ENCODE data around the gene ADAMTSL5. TPM values are rescaled to one million over a fixed set of nuclear protein-coding genes. Genes with fewer than 3 reads are reported as not detected.
"Not testable (repeated sequence)": the region's sequence is repeated elsewhere in the genome, so short reads cannot be mapped to it uniquely, and the experiment has no call there.

Gene ADAMTSL5
- total and polyA plus RNA-seq, 8 donors: 1.1 to 29.5 (median 1.8) TPM; not detected in 2

DNA sequence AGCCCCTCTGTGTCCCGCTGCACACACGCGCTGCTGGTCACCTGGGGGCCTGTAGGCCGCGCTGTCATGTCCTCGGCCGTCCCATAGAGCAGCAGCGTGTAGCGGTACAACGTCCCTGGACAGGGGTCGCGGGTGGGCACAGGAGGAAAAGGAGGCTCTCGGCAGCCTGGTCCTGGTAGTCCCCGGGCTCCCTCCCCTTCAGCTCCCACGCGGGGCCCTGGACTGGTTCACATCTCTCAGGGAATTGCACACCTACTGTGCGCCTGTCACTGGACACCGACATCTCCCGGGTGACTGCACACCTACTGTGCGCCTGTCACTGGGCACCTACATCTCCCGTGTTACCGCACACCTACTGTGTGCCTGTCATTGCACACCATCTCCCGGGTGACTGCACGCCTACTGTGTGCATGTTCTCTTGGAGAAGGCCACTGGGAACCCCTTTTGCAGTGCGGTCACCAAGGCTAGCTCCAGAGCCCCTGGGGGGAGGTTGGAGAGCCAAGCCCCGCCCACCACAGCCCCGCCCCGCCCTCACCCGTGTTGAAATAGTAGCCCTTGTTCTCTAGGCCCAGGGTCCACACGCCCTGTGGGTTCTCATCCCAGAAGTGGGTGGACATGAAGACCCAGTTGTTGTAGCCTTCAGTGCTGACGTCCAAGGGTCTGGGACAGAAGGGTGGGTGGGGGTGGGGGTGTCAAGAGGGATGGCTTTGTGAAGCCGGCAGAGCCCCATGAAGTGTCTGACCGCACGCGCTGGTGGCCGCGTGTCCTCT lies 30.3 kb downstream of the ADAMTSL5 start:
- H3K9me3 ChIP-seq: no peaks in the 10 kb centered on the region
- H3K27me3 ChIP-seq: no peaks in the 10 kb centered on the region
- TF ChIP-seq POLR2A (IDR thresholded peaks at IDR 0.05) (no peak), EP300 (IDR thresholded peaks at IDR 0.05) (no peak), POLR2AphosphoS5 (IDR thresholded peaks at IDR 0.05) (no peak)
- TF ChIP-seq, protein P1, sequence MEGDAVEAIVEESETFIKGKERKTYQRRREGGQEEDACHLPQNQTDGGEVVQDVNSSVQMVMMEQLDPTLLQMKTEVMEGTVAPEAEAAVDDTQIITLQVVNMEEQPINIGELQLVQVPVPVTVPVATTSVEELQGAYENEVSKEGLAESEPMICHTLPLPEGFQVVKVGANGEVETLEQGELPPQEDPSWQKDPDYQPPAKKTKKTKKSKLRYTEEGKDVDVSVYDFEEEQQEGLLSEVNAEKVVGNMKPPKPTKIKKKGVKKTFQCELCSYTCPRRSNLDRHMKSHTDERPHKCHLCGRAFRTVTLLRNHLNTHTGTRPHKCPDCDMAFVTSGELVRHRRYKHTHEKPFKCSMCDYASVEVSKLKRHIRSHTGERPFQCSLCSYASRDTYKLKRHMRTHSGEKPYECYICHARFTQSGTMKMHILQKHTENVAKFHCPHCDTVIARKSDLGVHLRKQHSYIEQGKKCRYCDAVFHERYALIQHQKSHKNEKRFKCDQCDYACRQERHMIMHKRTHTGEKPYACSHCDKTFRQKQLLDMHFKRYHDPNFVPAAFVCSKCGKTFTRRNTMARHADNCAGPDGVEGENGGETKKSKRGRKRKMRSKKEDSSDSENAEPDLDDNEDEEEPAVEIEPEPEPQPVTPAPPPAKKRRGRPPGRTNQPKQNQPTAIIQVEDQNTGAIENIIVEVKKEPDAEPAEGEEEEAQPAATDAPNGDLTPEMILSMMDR (IDR thresholded peaks at IDR 0.05): no peak
- DNase-seq: peak in 1 of 2 donors; percentile 15
- intact Hi-C loops (cut with DNase I; ENCODE audit: low total_unique reads): no loop called here
- WGBS, 5 donors: 83 to 87% (median 85%) methylated on average over 27 to 37 of the region's 37 CpGs
- H3K4me1 ChIP-seq: peaks cover 18 to 20% (median 20%) of the 10 kb centered on the region in 4 donors
- H3K27ac ChIP-seq: no peak overlapping the region
- no peak overlapping the region for H3K4me3 ChIP-seq
- no peaks in the 10 kb centered on the region for H3K36me3 ChIP-seq

DNA sequence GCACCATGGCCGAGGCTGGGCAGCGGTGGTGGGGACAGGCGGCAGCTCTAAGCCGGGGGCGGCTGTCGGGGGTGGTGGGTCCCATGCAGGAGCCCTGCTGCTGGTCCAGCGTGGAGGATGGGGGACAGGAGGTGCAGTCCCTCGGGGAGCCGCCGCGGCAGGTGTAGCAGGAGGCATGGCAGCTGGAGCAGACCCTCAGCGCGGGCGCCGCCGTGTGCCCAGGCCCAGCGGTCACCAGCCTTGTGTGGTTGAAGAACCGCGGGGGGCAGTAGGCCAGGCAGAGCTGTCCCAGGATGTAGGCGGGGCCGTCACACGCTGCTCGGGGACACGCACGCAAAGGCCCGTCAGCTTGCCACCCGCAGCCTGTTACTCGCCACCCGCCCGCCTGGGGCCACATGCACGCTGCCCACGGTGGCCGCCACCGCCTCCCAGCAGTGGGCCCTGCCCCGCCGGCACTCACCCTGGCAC lies 30.9 kb downstream of the ADAMTSL5 start:
- TF ChIP-seq POLR2AphosphoS5 (IDR thresholded peaks at IDR 0.05) (no peak), EP300 (IDR thresholded peaks at IDR 0.05) (no peak), POLR2A (IDR thresholded peaks at IDR 0.05) (no peak)
- TF ChIP-seq, protein P1 (IDR thresholded peaks at IDR 0.05): no peak
- no peaks in the 10 kb centered on the region for H3K9me3 ChIP-seq
- intact Hi-C loops (cut with DNase I; ENCODE audit: low total_unique reads): no loop called here
- H3K36me3 ChIP-seq: peaks cover 0 to 6% (median 2%) of the 10 kb centered on the region in 4 donors
- no peaks in the 10 kb centered on the region for H3K27me3 ChIP-seq
- H3K4me3 ChIP-seq: no peak overlapping the region
- H3K4me1 ChIP-seq: peaks cover 18 to 26% (median 23%) of the 10 kb centered on the region in 4 donors
- no peak overlapping the region for H3K27ac ChIP-seq
- 88 to 94% (median 90%) methylated on average over 16 to 36 of the region's 36 CpGs for WGBS, 5 donors
- peak in 1 of 2 donors; percentile 9 for DNase-seq

DNA sequence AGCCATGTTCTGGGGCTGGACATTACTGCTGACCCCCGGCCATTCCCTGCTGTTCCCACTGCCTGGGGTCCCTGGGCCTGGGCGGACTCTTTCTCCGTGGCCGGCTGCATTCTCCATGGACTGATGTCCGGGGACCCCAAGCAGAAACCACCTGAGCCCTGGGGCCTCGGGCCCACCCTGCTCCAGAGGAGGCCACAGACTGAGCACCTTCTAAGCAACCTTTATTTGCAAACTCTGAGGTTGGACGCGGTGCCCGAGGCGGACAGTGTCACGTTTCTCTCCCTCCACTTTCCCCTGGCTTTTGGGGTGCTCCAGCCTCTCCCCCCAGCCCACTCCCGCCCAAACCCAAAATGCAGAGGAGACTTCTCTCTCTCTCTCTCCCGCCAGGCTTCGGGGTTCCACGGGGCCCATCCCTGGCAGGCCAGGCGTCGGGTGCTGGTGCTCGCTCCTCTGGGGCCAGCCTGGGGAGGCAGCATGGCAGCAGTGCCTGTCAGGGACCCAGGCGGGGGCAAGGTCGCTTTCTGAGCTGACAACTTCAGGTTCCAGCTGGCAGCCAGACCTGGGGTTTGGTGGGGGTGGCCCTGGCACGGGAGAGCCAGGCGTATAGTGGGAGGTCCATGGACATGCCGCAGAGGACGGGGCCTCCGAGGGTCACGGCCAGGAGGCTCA lies 31.5 kb downstream of the ADAMTSL5 start:
- H3K4me1 ChIP-seq: peaks cover 18 to 29% (median 24%) of the 10 kb centered on the region in 4 donors
- H3K9me3 ChIP-seq: no peaks in the 10 kb centered on the region
- H3K4me3 ChIP-seq: no peak overlapping the region
- no peak for DNase-seq
- intact Hi-C loops (cut with DNase I; ENCODE audit: low total_unique reads): no loop called here
- TF ChIP-seq, protein P1 (IDR thresholded peaks at IDR 0.05): no peak
- TF ChIP-seq EP300 (IDR thresholded peaks at IDR 0.05) (no peak), POLR2A (IDR thresholded peaks at IDR 0.05) (no peak), POLR2AphosphoS5 (IDR thresholded peaks at IDR 0.05) (no peak)
- peaks cover 0 to 10% (median 5%) of the 10 kb centered on the region in 4 donors for H3K36me3 ChIP-seq
- WGBS, 5 donors: 77 to 92% (median 80%) methylated on average over 17 to 26 of the region's 26 CpGs
- H3K27me3 ChIP-seq: peaks cover 0 to 3% (median 0%) of the 10 kb centered on the region in 3 donors
- no peak overlapping the region for H3K27ac ChIP-seq

DNA sequence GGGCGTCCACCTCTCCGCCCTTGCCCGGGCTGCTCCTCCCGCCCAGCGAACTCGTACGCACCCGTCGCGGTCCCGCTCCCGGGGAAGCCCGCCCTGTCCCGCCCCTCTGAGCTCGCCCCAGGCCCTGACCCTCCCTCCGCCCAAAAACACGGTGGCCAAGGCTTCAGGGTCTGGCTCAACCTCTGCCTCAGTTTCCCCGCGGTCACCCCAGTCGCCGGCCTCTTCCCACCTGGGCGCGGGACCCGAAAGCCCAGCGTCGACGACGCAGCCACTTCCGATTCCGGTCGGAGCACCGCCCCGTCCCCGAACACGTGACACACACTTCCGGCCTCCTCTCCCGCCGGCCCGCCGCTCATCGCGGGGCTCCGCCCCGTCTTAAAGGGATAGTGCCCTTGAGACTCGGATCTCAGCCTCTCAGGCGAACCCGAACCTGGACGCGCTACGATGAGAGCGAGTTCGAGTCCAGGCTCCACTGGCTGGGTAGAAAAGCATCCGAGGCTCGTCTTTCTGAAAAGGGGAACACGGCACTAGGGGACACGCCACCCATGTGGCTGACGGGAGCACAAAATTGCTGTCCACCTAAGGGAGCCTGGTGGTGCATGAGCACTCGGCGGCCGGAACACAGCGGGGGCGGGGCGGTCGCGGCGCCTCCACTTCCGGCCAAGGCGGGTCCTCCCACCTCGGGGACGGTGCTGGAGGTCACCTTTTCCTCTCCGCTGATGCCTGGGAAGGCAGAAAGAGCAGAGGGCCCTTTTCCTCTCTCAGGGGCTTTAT lies 33.7 kb downstream of the ADAMTSL5 start, which contains the start of gene C19orf25:
Gene C19orf25 (minus strand): TSS at position 282 of the 774 bp plus-strand sequence. CDS start 312 bp downstream, outside the sequence.
- intact Hi-C loops (cut with DNase I; ENCODE audit: low total_unique reads): no loop called here
- peak; percentile 81 to 97 (median 81) for TF ChIP-seq POLR2AphosphoS5 (IDR thresholded peaks at IDR 0.05)
- TF ChIP-seq, protein P1 (IDR thresholded peaks at IDR 0.05): no peak
- Histone ChIP-seq H3K27ac (peak within 1 kb of the TSS; percentile 79 to 89 (median 82)), H3K9me3 (no peaks in the 10 kb centered on the region), H3K36me3 (peaks cover 0 to 32% (median 27%) of the 10 kb centered on the region in 4 donors), H3K4me1 (peaks cover 20 to 33% (median 28%) of the 10 kb centered on the region in 4 donors), H3K27me3 (peaks cover 0 to 23% (median 1%) of the 10 kb centered on the region in 3 donors), H3K4me3 (peak within 1 kb of the TSS; percentile 85 to 99 (median 94))
- WGBS, 5 donors: 0 to 1% (median 0%) methylated on average over 24 to 71 of the region's 71 CpGs
- peak; percentile 95 to 97 for DNase-seq

DNA sequence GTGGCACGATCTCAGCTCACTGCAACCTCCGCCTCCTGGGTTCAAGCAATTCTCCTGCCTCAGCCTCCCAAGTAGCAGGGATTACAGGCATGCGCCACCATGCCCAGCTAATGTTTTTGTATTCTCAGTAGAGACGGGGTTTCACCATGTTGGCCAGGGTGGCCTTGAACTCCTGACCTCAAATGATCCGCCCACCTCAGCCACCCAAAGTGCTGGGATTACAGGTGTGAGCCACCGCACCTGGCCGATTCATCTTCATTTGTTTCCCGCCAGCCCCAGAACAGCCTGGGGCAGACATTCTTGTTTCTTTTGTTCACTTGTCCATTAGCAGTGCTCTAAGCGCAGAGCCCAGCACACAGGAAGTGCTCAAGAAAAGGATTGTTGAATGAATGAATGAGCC lies 35.8 kb downstream of the ADAMTSL5 start:
- DNase-seq; intact Hi-C loops (cut with DNase I; ENCODE audit: low total_unique reads); H3K9me3 ChIP-seq; H3K27ac ChIP-seq; H3K4me3 ChIP-seq: not testable (repeated sequence)
- WGBS, 5 donors: 86 to 96% (median 94%) methylated on average over 9 of the region's 9 CpGs
- H3K36me3 ChIP-seq: peaks cover 0 to 34% (median 27%) of the 10 kb centered on the region in 4 donors
- H3K4me1 ChIP-seq: peaks cover 25 to 52% (median 46%) of the 10 kb centered on the region in 4 donors
- H3K27me3 ChIP-seq: peaks cover 9 to 43% (median 18%) of the 10 kb centered on the region in 3 donors

Measured in stomach (tissue), 9 donors.